HTERT RPE-1 (cell line): ENCODE measurements around the gene MAP7D3.

Source experiments
- in situ Hi-C: fragments of 300-500 bp; cut with MboI; formaldehyde crosslinking; loops from 4 replicates; pipeline ENCODE4 v1.14.3; 2020; ENCODE audit warnings: low sequenced_read_pairs

Gene MAP7D3

GRCh38 chrX:136206916-136207315 lies 44.3 kb downstream of the MAP7D3 start:
- in situ Hi-C loops: no loop called here

- in situ Hi-C loops: no loop called here
These were observed 45.3 kb downstream of the MAP7D3 start for GRCh38 chrX:136205882-136206380.

DNA sequence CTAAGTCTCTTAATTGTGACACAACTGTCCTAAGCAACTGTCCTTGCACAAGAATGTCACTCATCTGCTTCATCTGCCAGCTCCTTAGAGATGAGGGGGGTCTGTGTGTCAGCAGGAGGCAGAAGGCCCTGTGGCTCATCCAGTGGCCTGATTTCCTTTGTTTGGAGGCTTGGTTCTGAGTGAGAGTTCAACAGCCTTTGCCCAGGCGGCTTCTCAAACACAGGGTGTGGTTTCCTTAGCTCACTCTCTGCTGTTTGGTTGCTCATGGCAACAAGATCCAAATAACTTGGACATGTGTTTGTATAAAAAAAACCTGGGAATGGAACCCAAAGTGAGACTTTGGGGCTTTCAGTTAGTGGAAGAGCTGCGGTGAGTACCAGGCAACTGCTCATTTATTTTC lies 46.6 kb downstream of the MAP7D3 start:
- in situ Hi-C loops: no loop called here

- in situ Hi-C loops: no loop called here
These were observed 47.2 kb downstream of the MAP7D3 start for GRCh38 chrX:136203951-136204350.

DNA sequence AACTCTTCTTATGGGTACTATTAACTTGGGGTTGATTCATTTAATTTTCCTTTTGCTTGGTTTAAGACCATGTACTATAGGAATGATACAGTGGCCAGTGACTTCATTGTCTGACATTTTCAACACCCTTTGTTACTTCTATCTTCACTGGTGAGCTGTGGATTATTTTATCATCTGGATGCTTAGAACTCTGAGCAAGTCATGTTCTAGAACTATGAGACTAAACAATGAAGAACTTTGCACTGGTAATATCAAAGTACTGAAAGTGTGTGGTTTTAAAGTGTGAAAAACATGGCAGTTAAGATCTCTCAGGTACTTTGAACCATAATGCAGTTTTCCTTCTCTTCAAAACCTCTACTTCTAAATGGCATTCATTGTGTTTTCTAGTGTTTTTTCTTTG lies 47.8 kb downstream of the MAP7D3 start:
- in situ Hi-C loops: no loop called here

DNA sequence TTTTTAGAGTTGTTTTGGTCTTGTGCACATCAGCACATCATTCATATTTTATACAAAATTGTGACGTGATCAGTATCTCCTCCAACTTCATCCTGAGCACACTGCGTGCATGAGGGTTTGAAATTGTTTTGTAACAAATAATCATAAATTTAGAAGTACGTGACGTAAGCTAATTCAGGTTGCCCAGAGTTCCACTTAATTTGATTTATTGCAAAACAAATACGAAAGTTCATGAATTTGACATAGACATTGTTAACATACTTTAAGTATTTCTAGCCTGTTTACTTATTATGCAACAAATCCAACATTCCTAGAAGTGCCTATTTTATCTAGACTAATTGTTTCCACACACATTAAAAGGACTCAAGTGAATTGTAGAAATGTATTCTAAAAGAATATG lies 48.3 kb downstream of the MAP7D3 start:
- in situ Hi-C loops: no loop called here

DNA sequence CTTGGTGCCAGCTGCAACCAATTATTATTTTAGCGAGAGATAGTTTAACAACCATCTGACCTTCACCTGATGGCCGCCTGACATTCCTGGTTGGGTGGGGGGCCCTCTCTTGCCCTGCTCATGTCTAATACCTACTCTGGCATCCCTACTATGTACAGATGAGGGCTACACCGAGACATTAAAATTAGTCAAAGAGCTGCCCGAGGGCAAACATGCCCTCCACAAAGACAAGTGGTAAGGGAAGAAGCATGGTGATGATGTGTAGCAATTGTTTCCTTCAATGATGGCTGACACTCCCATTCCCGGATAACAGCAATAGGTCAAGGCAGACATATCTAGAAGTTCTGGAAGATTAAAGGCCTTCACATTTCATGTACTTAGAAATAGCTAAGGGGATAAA lies 49.6 kb downstream of the MAP7D3 start:
- in situ Hi-C loops: no loop called here

GRCh38 chrX:136200466-136200865 lies 50.7 kb downstream of the MAP7D3 start:
- in situ Hi-C loops: no loop called here

GRCh38 chrX:136199365-136199764 lies 51.8 kb downstream of the MAP7D3 start:
- in situ Hi-C loops: no loop called here

- in situ Hi-C loops: no loop called here
These were observed 52.4 kb downstream of the MAP7D3 start for GRCh38 chrX:136198678-136199243.

DNA sequence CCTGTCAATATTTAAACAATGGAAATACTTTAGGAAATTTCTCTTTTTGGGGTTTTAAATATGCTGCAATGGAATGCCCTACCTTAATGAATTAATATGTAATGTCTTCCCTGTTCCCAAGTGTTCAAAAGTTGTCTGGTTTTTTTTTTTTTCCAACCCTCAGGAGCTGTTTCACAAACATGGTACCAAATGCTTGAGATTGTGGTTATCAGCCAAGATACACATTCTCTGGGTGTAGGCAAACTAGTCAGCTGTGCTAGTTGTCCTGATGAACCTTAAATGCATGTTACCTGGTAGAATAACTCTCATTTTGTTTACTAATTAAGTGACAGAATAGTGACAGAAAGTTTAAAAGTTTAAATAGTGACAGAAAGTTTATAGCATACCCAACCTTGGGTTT lies 53.2 kb downstream of the MAP7D3 start:
- in situ Hi-C loops: no loop called here

GRCh38 chrX:136196691-136197155 lies 54.5 kb downstream of the MAP7D3 start:
- in situ Hi-C loops: no loop called here

GRCh38 chrX:136195247-136195646 lies 56.0 kb downstream of the MAP7D3 start:
- in situ Hi-C loops: no loop called here

DNA sequence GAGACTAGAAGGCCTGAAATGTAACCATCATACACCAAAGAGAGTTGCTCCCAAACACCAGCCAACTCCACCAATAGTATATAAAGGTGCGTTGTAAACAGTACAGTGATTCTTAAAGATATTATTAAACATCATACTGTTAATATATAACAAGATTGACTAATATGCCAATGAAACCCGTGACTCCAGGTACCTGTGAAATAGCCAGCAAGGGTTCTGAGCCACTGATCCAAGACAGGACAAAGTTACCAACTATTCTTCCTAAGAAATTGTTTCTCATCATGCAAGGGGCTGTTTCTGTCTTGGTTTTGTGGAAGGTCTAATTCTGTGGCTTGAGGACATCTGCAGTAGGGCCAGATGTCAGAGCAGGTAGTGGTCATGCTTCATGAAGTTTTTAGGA lies 56.7 kb downstream of the MAP7D3 start:
- in situ Hi-C loops: no loop called here

- in situ Hi-C loops: no loop called here
These were observed 57.4 kb downstream of the MAP7D3 start for GRCh38 chrX:136193771-136194170.

DNA sequence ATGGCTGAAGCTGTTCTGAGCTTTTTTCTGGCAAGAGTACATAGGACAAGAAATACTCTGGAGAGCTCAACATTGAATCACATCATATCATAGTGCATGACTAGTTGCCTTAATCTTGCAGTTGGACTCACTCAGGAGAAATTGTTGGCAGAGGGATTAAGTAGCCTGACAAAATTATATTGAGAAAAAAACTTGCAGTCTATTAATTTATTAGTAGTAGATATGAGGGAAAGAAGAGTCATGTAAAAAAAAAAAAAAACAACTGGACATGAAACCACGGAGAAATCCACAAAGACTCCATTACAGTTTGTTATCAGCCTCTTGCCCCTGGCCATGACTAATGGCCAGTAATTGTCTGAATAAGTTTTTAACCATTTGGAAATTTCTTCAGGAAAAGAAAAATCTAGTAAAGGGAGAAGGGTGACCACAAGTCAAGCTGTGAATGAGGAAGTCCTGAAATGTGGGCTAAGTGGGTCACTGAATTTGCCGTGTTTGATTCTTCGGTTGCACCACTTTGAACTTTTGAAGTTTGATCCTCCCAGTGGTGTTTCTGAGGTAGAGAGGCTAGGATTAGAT lies 58.3 kb downstream of the MAP7D3 start:
- in situ Hi-C loops: no loop called here

DNA sequence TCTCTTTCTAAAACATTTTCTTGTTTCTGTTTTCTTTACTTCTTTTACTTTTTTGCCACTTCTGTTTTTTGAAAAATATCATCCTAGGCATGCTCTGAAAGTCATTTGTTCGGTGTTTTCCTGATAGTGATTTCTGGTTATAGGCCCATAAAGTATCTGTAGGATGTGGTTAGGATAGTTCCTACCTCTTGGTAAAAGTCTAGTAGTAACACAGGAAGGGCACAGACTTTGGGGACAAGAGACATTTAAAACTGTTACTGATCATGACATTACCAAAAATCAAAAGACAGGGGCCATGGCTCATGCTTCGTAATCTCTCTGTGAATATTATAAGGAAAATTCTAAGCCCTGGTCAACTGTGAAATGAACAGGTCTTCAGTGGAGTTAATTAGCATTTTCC lies 59.1 kb downstream of the MAP7D3 start:
- in situ Hi-C loops: no loop called here

DNA sequence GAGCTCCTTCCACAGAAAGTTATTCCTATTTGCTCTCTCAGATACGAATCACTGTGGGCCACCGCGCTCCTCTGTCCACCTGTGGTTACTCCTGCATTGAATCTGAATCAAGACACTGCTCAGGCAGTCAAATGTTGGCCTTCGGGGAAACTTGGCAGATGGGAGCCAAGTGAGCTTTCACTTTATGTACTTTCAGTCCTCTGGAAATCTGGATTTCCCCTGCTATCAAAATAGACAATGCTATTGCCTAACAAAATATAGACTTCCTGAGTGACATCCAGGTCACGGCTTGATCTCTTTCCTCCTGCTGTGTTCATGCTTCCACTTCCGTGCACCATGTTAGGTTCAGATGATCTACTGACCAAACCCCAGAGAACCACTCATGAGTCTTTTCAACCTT lies 60.0 kb downstream of the MAP7D3 start:
- in situ Hi-C loops: no loop called here

GRCh38 chrX:136190038-136190713 lies 61.0 kb downstream of the MAP7D3 start:
- in situ Hi-C loops: no loop called here

GRCh38 chrX:136189222-136189621 lies 62.0 kb downstream of the MAP7D3 start:
- in situ Hi-C loops: no loop called here

DNA sequence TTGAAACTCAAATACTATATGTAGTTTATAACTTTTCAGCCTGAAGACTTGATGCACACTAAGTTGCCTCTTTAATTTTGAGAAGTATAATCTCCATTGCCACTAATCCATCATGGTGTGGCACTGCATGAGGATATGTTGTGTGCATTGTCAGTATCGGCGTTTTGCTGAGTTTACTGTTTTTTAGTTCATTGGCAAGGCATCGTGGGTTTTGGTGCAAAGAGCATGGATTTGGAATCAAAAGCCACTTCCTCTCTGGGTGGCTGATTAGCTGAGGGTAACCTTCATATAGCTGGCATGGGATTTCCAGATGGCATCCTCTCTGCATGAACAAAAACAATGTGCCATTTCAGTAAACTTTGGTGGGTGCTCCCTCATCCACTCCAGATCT lies 65.2 kb downstream of the MAP7D3 start:
- in situ Hi-C loops: no loop called here

GRCh38 chrX:136185401-136186022 lies 65.7 kb downstream of the MAP7D3 start:
- in situ Hi-C loops: no loop called here
